K562 (cell line): Measurements from ENCODE around the gene RERE. TPM values are rescaled to one million over a fixed set of nuclear protein-coding genes. Genes with fewer than 3 reads are reported as not detected.

Source experiments
- ETV5 ChIP-seq: sonication (generic); formaldehyde crosslinking; IDR thresholded peaks from 2 replicates; pipeline ENCODE4 v1.4.0; 2020; ENCODE audit warnings: low read depth, mild to moderate bottlenecking, missing genetic modification reagents
- HNRNPLL ChIP-seq: fragments of 200-400 bp; formaldehyde crosslinking; IDR thresholded peaks from 2 replicates; pipeline ENCODE4 v1.6.1; 2017; ENCODE audit warnings: low read length, low read depth, mild to moderate bottlenecking; ENCODE audit not compliant: poor library complexity, severe bottlenecking
- JUND ChIP-seq, 2 experiments: IDR thresholded peaks; 2 replicates in 1 of 2; 3 replicates in 1 of 2; pipeline ENCODE4 v1.6.1; 2011; ENCODE audit warnings: borderline replicate concordance in 2 of 2, low read depth in 2 of 2, low read length in 2 of 2, improper control_type of control experiment in 1 of 2, missing biosample characterization in 1 of 2, missing genetic modification characterization in 1 of 2, missing genetic modification reagents in 1 of 2
- NFIX ChIP-seq: fragments of 250-450 bp; sonication (Bioruptor Pico); IDR thresholded peaks from 2 replicates; pipeline ENCODE4 v1.4.0; 2020; ENCODE audit warnings: low read depth, mild to moderate bottlenecking, moderate library complexity
- NRF1 ChIP-seq, 2 experiments: fragments of 450-650 bp; IDR thresholded peaks in 1 of 2; conservative IDR thresholded peaks in 1 of 2; 2 replicates each; pipeline ENCODE4 v1.6.1; 2014; ENCODE audit warnings: mild to moderate bottlenecking in 2 of 2
- SP2 ChIP-seq: IDR thresholded peaks from 2 replicates; pipeline ENCODE4 v1.6.1; 2011; ENCODE audit warnings: mild to moderate bottlenecking, low read depth, low read length, moderate library complexity; ENCODE audit not compliant: poor library complexity, severe bottlenecking; ENCODE audit errors: extremely low read depth
- YBX1 ChIP-seq: fragments of 450-650 bp; IDR thresholded peaks from 2 replicates; pipeline ENCODE4 v1.7.1; 2016; ENCODE audit warnings: mild to moderate bottlenecking
- ZEB2 ChIP-seq: fragments of 450-650 bp; IDR thresholded peaks from 2 replicates; pipeline ENCODE4 v1.6.1; 2016
- polyA plus RNA-seq, 8 experiments: library from polyadenylated mRNA; depleted of rRNA in 4 of 8; stranded (reverse) in 5 of 8; unstranded in 3 of 8; fragments of >200 nt; fragmentation: Nextera tagmentation in 2 of 8; fragmentation: Illumina TruSeq in 1 of 8; extraction: Ambion mirVana in 2 of 8; extraction: Trizol in 1 of 8; gene quantifications; 2 replicates each; pipeline versions ENCODE4 v1.2.1 to v1.2.3, GENCODE V29; 2011 to 2014; ENCODE audit warnings: inconsistent platforms in 1 of 8, missing spikeins in 1 of 8
- total RNA-seq, 7 experiments: library from RNA; depleted of rRNA in 6 of 7; stranded (reverse); fragments of >200 nt in 6 of 7; fragmentation: Illumina TruSeq in 2 of 7; extraction: Trizol in 2 of 7; gene quantifications; 2 replicates each; pipeline versions ENCODE4 v1.2.1 to v1.2.3, GENCODE V29; 2011 to 2021; ENCODE audit warnings: low replicate concordance in 1 of 7
- TF ChIP-seq, protein P1 (sequence below): conservative IDR thresholded peaks from 2 replicates; pipeline ENCODE4 v1.6.1; 2011; ENCODE audit warnings: low read depth, mild to moderate bottlenecking, low read length; ENCODE audit not compliant: control insufficient read depth
- TF ChIP-seq, protein P2 (sequence below): fragments of 450-650 bp; IDR thresholded peaks from 2 replicates; pipeline ENCODE4 v1.7.0; 2016; ENCODE audit warnings: borderline replicate concordance

The RERE gene
- total and polyA plus RNA-seq, 9 of the 15 experiments (the other 6 are each of a cell fraction or from before 2014, with no cell fraction given), result 3.0 to 51.5 (median 13.4) TPM

DNA sequence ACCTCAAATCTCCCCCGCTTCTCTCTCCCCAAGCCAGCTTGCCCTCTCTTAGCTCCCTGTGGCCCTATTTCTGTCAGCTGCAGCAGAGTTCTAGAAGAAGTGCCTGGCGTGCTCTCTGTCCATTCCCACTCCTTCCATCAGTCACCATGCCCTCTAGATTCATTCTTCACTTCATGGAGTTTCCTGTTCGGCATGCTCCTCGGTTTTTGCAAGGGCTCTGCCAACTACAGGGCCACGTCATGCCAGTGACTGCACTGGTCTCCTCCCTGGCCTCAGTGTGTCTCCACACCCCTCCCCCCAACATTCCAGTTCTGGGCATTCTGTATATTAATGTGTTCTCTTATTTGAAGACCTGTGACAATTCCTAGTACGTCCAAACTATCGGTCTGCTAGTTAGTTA, 385.7 kb downstream of the RERE start (continued):
- no peak for TF ChIP-seq SP2
- TF ChIP-seq, protein P1, sequence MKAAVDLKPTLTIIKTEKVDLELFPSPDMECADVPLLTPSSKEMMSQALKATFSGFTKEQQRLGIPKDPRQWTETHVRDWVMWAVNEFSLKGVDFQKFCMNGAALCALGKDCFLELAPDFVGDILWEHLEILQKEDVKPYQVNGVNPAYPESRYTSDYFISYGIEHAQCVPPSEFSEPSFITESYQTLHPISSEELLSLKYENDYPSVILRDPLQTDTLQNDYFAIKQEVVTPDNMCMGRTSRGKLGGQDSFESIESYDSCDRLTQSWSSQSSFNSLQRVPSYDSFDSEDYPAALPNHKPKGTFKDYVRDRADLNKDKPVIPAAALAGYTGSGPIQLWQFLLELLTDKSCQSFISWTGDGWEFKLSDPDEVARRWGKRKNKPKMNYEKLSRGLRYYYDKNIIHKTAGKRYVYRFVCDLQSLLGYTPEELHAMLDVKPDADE, result no peak
- no peak for TF ChIP-seq YBX1
- TF ChIP-seq JUND (IDR thresholded peaks at IDR 0.05; ENCODE audit: borderline replicate concordance, low read depth, low read length), result no peak
- no peak for TF ChIP-seq JUND (tag; IDR thresholded peaks at IDR 0.05; ENCODE audit: borderline replicate concordance, low read depth, low read length)
- TF ChIP-seq, protein P2, sequence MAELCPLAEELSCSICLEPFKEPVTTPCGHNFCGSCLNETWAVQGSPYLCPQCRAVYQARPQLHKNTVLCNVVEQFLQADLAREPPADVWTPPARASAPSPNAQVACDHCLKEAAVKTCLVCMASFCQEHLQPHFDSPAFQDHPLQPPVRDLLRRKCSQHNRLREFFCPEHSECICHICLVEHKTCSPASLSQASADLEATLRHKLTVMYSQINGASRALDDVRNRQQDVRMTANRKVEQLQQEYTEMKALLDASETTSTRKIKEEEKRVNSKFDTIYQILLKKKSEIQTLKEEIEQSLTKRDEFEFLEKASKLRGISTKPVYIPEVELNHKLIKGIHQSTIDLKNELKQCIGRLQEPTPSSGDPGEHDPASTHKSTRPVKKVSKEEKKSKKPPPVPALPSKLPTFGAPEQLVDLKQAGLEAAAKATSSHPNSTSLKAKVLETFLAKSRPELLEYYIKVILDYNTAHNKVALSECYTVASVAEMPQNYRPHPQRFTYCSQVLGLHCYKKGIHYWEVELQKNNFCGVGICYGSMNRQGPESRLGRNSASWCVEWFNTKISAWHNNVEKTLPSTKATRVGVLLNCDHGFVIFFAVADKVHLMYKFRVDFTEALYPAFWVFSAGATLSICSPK, result no peak
- no peak for TF ChIP-seq HNRNPLL
- no peak for TF ChIP-seq NRF1 (conservative IDR thresholded peaks at IDR 0.05 in 1 of 2, IDR thresholded peaks at IDR 0.05 in 1 of 2)
- no peak for TF ChIP-seq ETV5 (CRISPR knock-in tag)
- no peak for TF ChIP-seq NFIX (CRISPR knock-in tag)
- no peak for TF ChIP-seq ZEB2
- TF ChIP-seq, all 486 proteins: peak for 0
